Measurements from ENCODE around the gene KNDC1.
"Not testable (repeated sequence)": the region's sequence is repeated elsewhere in the genome, so short reads cannot be mapped to it uniquely, and the experiment has no call there.

KNDC1 gene

GRCh38 chr10:133143200-133143533 lies 16.9 kb upstream of the KNDC1 start:
- POLR2A ChIA-PET: interaction anchor here (0.8 to 1.2 kb wide), 2 partner anchors 114 to 118 kb away, joined by 3 to 4 read pairs; no protein-coding TSS in a partner anchor
- DNase-seq (ENCODE audit: extremely low spot score): no peak
- TF ChIP-seq ELF4 (IDR thresholded peaks at IDR 0.05): no peak
- TF ChIP-seq FOXK2 (IDR thresholded peaks at IDR 0.05): no peak
- TF ChIP-seq HDGF (IDR thresholded peaks at IDR 0.05; ENCODE audit: borderline replicate concordance): no peak
- TF ChIP-seq ZNF384 (IDR thresholded peaks at IDR 0.05): no peak
- TF ChIP-seq L3MBTL2 (conservative IDR thresholded peaks at IDR 0.05): no peak
- TF ChIP-seq CTBP1 (IDR thresholded peaks at IDR 0.05; ENCODE audit: borderline replicate concordance): no peak
- no peak for TF ChIP-seq NFRKB (IDR thresholded peaks at IDR 0.05)
- no peak for TF ChIP-seq SP1 (IDR thresholded peaks at IDR 0.05)
- TF ChIP-seq SUZ12 (IDR thresholded peaks at IDR 0.05): no peak
- TF ChIP-seq LEF1 (IDR thresholded peaks at IDR 0.05; ENCODE audit: borderline replicate concordance): no peak
- TF ChIP-seq ARNT (IDR thresholded peaks at IDR 0.05): no peak
- TF ChIP-seq, protein P1, sequence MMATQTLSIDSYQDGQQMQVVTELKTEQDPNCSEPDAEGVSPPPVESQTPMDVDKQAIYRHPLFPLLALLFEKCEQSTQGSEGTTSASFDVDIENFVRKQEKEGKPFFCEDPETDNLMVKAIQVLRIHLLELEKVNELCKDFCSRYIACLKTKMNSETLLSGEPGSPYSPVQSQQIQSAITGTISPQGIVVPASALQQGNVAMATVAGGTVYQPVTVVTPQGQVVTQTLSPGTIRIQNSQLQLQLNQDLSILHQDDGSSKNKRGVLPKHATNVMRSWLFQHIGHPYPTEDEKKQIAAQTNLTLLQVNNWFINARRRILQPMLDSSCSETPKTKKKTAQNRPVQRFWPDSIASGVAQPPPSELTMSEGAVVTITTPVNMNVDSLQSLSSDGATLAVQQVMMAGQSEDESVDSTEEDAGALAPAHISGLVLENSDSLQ (IDR thresholded peaks at IDR 0.05): no peak
- no peak for TF ChIP-seq FOXA1 (IDR thresholded peaks at IDR 0.05)
- CTCF ChIA-PET: interaction anchor here (0.6 to 1.6 kb wide), 6 partner anchors 11 to 787 kb away, joined by 3 to 7 read pairs (median 4); partner anchors contain the start of gene KNDC1

- DNase-seq (ENCODE audit: extremely low spot score): no peak
- ChIA-PET POLR2A (interaction anchor here (0.8 to 1.2 kb wide), 2 partner anchors 114 to 118 kb away, joined by 3 to 4 read pairs; no protein-coding TSS in a partner anchor), CTCF (interaction anchor here (0.6 to 1.6 kb wide), 6 partner anchors 11 to 788 kb away, joined by 3 to 7 read pairs (median 4); partner anchors contain the start of gene KNDC1)
- TF ChIP-seq TARDBP (IDR thresholded peaks at IDR 0.05) (no peak), ELF4 (IDR thresholded peaks at IDR 0.05) (no peak), HDGF (IDR thresholded peaks at IDR 0.05; ENCODE audit: borderline replicate concordance) (no peak), CTBP1 (IDR thresholded peaks at IDR 0.05; ENCODE audit: borderline replicate concordance) (no peak), BHLHE40 (IDR thresholded peaks at IDR 0.05; ENCODE audit: borderline replicate concordance) (no peak), FOXK2 (IDR thresholded peaks at IDR 0.05) (no peak), SUZ12 (IDR thresholded peaks at IDR 0.05) (no peak), ARNT (IDR thresholded peaks at IDR 0.05) (no peak), LEF1 (IDR thresholded peaks at IDR 0.05; ENCODE audit: borderline replicate concordance) (no peak), SP1 (IDR thresholded peaks at IDR 0.05) (no peak), FOXA1 (IDR thresholded peaks at IDR 0.05) (no peak), NFRKB (IDR thresholded peaks at IDR 0.05) (no peak)
- TF ChIP-seq, protein P1 (IDR thresholded peaks at IDR 0.05): no peak
These were observed 16.5 kb upstream of the KNDC1 start for GRCh38 chr10:133143546-133143945.

- DNase-seq (ENCODE audit: extremely low spot score): no peak
- POLR2A ChIA-PET: interaction anchor here (1.1 kb wide), 1 partner anchor 10 kb away, joined by 3 read pairs; no protein-coding TSS in a partner anchor
- CTCF ChIA-PET: interaction anchor here (0.6 to 1.4 kb wide), 2 partner anchors 163 to 179 kb away, joined by 3 to 5 read pairs; no protein-coding TSS in a partner anchor
- TF ChIP-seq SUZ12 (IDR thresholded peaks at IDR 0.05) (no peak), FOXA1 (IDR thresholded peaks at IDR 0.05) (no peak), FOXM1 (IDR thresholded peaks at IDR 0.05; ENCODE audit: borderline replicate concordance) (no peak), SP1 (IDR thresholded peaks at IDR 0.05) (no peak), NFRKB (IDR thresholded peaks at IDR 0.05) (no peak), FOXK2 (IDR thresholded peaks at IDR 0.05) (no peak), HDGF (IDR thresholded peaks at IDR 0.05; ENCODE audit: borderline replicate concordance) (no peak)
- TF ChIP-seq, protein P1 (IDR thresholded peaks at IDR 0.05): no peak
These were observed 15.2 kb upstream of the KNDC1 start for GRCh38 chr10:133144771-133145170.

DNA sequence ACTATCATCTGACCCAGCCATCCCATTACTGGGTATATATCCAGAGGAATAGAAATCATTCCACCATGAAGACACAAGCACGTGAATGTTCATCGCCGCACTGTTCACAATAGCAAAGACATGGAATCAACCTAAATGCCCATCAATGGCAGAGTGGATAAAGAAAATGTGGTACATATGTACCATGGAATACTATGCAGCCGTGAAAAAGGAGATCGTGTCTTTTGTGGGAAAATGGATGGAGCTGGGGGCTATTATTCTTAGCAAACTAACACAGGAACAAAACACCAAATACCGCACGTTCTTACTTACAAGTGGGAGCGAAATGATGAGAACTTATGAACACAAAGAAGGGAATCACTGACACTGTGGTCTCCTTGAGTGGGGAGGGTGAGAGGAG lies 9.8 kb upstream of the KNDC1 start:
- no peak for DNase-seq (ENCODE audit: extremely low spot score)
- CTCF ChIA-PET: no interaction called here
- POLR2A ChIA-PET: no interaction called here
- TF ChIP-seq L3MBTL2 (conservative IDR thresholded peaks at IDR 0.05): no peak

GRCh38 chr10:133150656-133151055 lies 9.4 kb upstream of the KNDC1 start:
- no peak for DNase-seq (ENCODE audit: extremely low spot score)
- ChIA-PET CTCF (no interaction called here), POLR2A (no interaction called here)
- TF ChIP-seq LEF1 (IDR thresholded peaks at IDR 0.05; ENCODE audit: borderline replicate concordance): no peak
- no peak for TF ChIP-seq CTBP1 (IDR thresholded peaks at IDR 0.05; ENCODE audit: borderline replicate concordance)
- TF ChIP-seq FOXA1 (IDR thresholded peaks at IDR 0.05): no peak
- no peak for TF ChIP-seq TARDBP (IDR thresholded peaks at IDR 0.05)
- TF ChIP-seq, protein P1 (IDR thresholded peaks at IDR 0.05): no peak
- TF ChIP-seq BHLHE40 (IDR thresholded peaks at IDR 0.05; ENCODE audit: borderline replicate concordance): no peak
- TF ChIP-seq FOXM1 (IDR thresholded peaks at IDR 0.05; ENCODE audit: borderline replicate concordance): no peak
- no peak for TF ChIP-seq ZNF384 (IDR thresholded peaks at IDR 0.05)
- no peak for TF ChIP-seq SUZ12 (IDR thresholded peaks at IDR 0.05)
- TF ChIP-seq L3MBTL2 (conservative IDR thresholded peaks at IDR 0.05): no peak
- TF ChIP-seq SP1 (IDR thresholded peaks at IDR 0.05): no peak
- no peak for TF ChIP-seq ELF4 (IDR thresholded peaks at IDR 0.05)
- TF ChIP-seq HDGF (IDR thresholded peaks at IDR 0.05; ENCODE audit: borderline replicate concordance): no peak
- no peak for TF ChIP-seq FOXK2 (IDR thresholded peaks at IDR 0.05)
- no peak for TF ChIP-seq NFRKB (IDR thresholded peaks at IDR 0.05)

DNA sequence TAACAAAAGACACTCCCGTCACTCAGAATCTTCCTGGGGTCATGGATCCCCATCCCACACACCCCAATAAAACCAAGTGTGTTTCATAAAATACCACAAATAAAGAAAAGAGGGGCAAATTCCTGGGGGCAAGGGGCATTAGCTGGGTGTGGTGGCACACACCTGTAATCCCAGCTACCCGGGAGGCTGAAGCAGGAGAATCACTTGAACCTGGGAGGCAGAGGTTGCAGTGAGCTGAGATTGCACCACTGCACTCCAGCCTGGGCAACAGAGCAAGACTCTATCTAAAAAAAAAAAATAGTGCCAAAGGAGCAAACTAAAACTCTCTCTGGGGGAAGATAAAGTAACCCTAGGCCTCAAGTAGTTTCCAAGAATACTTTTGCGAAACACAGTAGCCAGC lies 8.9 kb upstream of the KNDC1 start:
- POLR2A ChIA-PET; CTCF ChIA-PET; DNase-seq (ENCODE audit: extremely low spot score): not testable (repeated sequence)

All from HEK293T (cell line).